Stomach (tissue), 4 donors: ENCODE results near the gene MPHOSPH8.

ENCODE experiments used
- CTCF ChIP-seq, 7 experiments: fragments of 450-650 bp in 4 of 7; fragments of 200-600 bp in 3 of 7; sonication (generic) in 3 of 7; IDR thresholded peaks; one replicate each; pipeline ENCODE4 v1.5.1; 2016 to 2019; ENCODE audit warnings: antibody characterized with exemption in 7 of 7, control low read depth in 2 of 7, mild to moderate bottlenecking in 1 of 7
- POLR2A ChIP-seq, 4 donors: fragments of 450-650 bp; IDR thresholded peaks; one replicate each; pipeline ENCODE4 v1.6.1; 2016; ENCODE audit warnings: antibody characterized with exemption in 4 of 4, control low read depth in 2 of 4, mild to moderate bottlenecking in 1 of 4, moderate library complexity in 1 of 4
- POLR2AphosphoS5 ChIP-seq, 3 donors: sonication (generic); formaldehyde crosslinking; IDR thresholded peaks; one replicate each; pipeline ENCODE4 v1.6.1; 2016; ENCODE audit warnings: antibody characterized with exemption in 3 of 3

DNA sequence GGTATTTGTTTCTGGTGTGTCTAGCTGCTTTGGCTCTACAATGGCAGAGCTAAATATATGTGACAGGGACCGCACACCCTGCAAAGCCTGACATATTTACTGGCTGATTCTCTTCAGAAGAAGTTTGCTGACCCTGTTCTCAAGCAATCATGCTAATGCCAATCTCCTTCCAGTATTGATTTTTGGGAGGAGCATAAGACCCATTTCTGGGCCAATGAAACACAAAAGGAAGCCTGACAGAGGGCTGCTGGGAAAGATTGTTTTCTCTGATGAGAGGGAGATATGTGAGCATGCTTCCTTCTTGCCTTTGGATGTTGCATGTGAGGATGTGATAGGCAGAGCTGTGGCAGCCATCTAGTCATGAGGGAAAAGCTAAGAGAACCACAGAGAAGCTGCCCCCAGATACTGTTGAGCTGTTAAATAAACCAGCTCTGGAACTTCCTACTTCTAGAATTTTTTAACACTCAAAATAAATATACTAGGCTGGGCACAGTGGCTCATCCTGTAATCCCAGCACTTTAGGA is 40.7 kb upstream of the MPHOSPH8 start:
- TF ChIP-seq POLR2A (IDR thresholded peaks at IDR 0.05) = no peak
- TF ChIP-seq CTCF (IDR thresholded peaks at IDR 0.05) = no peak
- TF ChIP-seq POLR2AphosphoS5 (IDR thresholded peaks at IDR 0.05) = no peak
